GOT3 (cell line): Measurements from ENCODE around the gene COX20.

Source experiments
- DNase-seq: peaks from one replicate; lab custom pipeline; 2025; ENCODE audit warnings: mixed read lengths; lab: John Stamatoyannopoulos, UW

The COX20 gene

GRCh38 chr1:244851546-244852231, 16.2 kb downstream of the COX20 start:
- DNase-seq, result no peak

GRCh38 chr1:244852694-244853093, 17.2 kb downstream of the COX20 start:
- DNase-seq, result no peak

- DNase-seq, result no peak
Observed at GRCh38 chr1:244854166-244854565, 18.7 kb downstream of the COX20 start.

- no peak for DNase-seq
Observed at GRCh38 chr1:244854865-244855578, 19.6 kb downstream of the COX20 start.

GRCh38 chr1:244857761-244858160, 22.3 kb downstream of the COX20 start:
- no peak for DNase-seq

- no peak for DNase-seq
Observed at GRCh38 chr1:244858357-244858756, 22.9 kb downstream of the COX20 start.

GRCh38 chr1:244860078-244860477, 24.6 kb downstream of the COX20 start:
- no peak for DNase-seq

GRCh38 chr1:244860914-244861610, 25.6 kb downstream of the COX20 start:
- no peak for DNase-seq

GRCh38 chr1:244861683-244862082, 26.2 kb downstream of the COX20 start:
- no peak for DNase-seq

- DNase-seq, result no peak
Observed at GRCh38 chr1:244862354-244862698, 26.9 kb downstream of the COX20 start.

- peak; percentile 88 for DNase-seq
Observed at GRCh38 chr1:244862699-244863490, 27.4 kb downstream of the COX20 start.

GRCh38 chr1:244863491-244864252, 28.2 kb downstream of the COX20 start:
- DNase-seq, result no peak

GRCh38 chr1:244864253-244865027, 29.0 kb downstream of the COX20 start, which contains the start of gene HNRNPU:
TSS of gene HNRNPU (minus strand) at chr1:244864543. CDS start at chr1:244864307, 236 bp downstream.
- peak; percentile 95 for DNase-seq

GRCh38 chr1:244865028-244865371, 29.5 kb downstream of the COX20 start:
- no peak for DNase-seq

GRCh38 chr1:244865820-244866219, 30.4 kb downstream of the COX20 start:
- DNase-seq, result no peak

- no peak for DNase-seq
Observed at GRCh38 chr1:244866355-244866754, 30.9 kb downstream of the COX20 start.

GRCh38 chr1:244868484-244869363, 33.3 kb downstream of the COX20 start:
- DNase-seq, result no peak

- DNase-seq, result no peak
Observed at GRCh38 chr1:244869364-244869827, 33.9 kb downstream of the COX20 start.

GRCh38 chr1:244869950-244870349, 34.5 kb downstream of the COX20 start:
- DNase-seq, result no peak
